GDM1 (cell line): Measurements from ENCODE around the gene SP140L.
"Not testable (repeated sequence)": the region's sequence is repeated elsewhere in the genome, so short reads cannot be mapped to it uniquely, and the experiment has no call there.

Experiments used
- DNase-seq: peaks from one replicate; lab custom pipeline; 2025; lab: John Stamatoyannopoulos, UW

The SP140L gene

DNA sequence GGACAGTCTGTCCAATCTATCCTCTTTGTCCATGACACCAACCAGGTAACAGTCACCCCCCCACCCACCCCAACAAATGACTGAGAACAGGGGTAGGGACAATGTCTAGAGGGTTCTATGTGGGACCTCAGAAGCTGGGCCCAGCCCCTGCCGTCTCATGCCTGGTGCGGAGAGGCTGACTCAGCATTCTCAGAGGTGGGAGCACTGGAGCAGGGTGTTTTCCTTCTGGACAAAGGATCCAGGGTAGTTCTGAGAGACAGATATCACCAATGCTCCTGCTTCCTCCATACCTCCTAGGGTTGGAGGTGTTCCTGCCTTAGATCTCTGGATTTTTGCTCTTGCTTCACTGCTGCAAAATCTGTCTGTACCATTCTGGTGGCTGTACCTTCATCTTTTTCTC, 55.1 kb downstream of the SP140L start:
- no peak for DNase-seq

DNA sequence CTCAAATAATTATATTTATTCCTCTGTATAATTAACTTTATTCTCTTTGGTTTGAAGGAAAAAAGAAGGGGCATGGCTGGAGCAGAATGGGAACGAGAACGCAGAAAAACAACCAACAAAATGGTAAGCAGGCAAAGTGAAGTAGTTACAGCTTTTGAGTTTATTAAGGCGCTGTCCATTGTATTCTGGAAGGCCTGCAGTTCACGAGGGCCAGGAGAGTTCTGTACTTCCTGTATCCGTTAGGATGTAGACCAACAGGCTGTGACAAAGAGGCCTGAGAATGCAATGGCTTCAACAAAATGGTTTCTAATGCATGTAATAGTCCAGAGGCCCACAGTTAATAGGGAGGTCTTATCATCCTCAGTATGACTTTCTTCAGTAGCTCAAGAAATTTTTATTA, 56.5 kb downstream of the SP140L start:
- DNase-seq: no peak

DNA sequence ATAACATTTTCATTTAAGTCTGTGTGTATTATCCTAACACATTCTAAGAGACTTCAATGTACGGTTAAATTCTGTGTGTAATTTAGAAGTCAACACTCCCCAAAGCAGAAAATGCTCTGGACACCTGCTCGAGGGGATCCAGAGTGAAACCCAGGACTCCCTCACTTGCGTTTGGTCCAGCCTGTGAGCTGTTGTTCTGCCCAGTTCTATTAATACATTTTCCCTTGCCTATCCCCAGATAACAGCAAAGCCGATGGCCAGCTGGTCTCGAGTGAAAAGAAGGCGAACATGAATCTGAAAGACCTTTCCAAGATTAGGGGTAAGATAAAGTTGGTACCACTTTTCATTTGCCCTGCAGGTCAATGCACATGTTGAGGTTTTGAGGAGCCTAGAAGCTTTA, 58.0 kb downstream of the SP140L start:
- DNase-seq: no peak

DNA sequence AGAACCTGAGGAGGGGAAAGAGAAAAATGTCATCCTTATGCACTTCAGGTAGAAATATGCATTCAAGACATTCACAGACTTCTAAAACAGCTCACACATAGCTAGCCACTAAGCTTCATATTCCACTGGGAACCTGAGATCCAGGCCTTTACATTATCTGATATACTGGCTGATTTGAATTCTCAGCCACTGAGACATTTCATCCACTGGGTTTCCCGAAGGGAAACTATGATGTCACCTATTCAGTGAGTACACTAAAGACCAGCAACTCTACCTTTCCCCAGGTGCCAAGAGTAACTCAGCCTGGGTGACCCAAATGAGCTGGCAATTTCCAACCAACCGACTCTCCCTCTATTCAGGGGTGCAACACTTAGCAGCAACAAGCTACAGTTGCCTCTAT, 67.3 kb downstream of the SP140L start:
- DNase-seq: no peak

DNA sequence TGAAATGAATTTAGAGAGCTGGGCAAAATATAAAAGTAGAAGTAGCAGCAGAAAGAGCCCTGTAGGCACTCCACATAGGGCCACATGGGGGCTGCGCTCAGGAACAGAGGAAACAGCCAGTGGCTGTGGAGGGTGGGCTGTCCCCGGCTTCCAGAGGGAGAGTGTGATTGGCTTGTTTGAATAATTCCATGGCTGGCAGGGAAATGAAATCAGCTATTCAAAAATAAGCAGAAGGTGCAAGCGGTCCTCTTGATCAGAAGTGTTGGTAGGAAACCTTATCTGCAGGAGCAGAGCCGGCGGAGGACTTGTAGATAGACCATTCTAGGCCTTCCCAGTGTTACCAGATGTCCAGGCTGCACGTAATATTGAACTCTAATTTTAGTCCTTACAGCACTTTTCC, 71.7 kb downstream of the SP140L start:
- not testable (repeated sequence) for DNase-seq

DNA sequence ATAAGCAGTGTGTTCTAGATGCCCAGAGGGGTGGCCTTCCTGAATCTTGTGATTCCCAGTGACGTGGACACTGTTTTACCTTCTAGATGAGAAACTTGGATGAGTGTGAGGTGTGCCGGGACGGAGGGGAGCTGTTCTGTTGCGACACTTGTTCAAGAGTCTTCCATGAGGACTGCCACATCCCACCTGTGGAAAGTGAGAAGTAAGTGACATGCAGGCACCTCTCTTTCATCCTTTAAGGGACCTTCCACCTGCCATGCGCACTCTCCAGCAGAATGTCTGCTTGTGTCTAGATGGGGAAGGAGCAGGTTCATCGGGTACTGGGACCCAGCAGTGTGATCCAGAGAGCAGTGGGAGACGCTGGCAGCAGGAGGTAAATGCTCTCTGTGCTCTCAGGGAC, 73.0 kb downstream of the SP140L start:
- DNase-seq: no peak

DNA sequence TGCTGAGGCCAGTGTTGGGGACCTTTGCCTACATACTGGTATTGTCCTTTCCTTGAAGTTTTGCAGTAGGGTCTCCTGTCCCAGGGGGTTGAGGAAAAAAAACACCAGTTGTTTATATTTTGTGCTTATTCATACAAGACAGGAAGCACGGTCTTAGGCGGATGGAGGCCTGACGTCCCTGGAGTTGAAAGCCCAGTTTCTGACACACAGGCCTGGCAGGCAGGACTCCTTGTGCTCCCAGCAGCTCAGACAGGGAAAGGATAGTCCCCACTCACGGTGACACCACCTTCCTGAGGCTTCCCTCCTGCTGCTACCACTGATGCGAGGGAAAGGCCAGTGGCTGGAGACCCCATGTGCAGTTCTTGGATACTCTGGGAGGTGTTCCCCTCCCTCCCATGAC, 73.5 kb downstream of the SP140L start:
- no peak for DNase-seq

DNA sequence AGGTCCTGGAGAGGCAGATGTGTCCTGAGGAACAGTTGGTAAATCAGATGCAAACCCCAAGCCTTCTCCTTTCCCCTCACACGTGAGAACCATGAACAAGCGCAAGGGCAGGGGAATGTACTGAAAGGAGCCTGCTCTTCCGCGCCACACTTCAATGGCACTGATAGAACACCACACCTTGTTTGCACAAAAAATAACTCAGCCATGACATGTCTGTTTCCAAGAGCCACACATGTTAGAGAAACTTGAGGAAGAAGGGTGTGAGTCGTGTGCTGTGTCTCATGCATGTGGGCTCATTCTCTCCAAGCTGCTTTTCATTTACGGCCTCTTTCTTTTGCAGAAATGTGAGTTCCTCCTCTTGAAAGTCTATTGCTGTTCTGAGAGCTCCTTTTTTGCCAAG, 74.0 kb downstream of the SP140L start:
- not testable (repeated sequence) for DNase-seq

DNA sequence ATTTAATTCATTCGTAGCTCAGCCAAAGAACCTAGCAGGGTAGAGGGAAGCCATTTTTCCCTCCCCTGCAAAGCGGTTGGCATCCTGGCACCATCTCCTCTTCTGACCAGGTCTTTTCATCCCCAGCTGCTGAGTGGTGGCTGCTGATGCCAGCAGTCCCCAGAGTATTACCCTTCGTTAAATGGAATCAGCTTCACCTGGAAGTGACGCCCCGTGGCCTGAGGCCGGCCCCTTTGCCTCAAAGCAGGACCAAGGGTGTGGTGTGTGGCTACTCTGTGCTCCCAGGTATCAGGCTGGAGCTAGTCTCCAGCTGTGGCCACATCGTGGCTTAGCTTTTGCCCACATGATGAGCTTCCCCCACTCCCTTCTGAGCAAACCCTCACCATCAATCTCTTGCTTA, 76.8 kb downstream of the SP140L start:
- DNase-seq: no peak

DNA sequence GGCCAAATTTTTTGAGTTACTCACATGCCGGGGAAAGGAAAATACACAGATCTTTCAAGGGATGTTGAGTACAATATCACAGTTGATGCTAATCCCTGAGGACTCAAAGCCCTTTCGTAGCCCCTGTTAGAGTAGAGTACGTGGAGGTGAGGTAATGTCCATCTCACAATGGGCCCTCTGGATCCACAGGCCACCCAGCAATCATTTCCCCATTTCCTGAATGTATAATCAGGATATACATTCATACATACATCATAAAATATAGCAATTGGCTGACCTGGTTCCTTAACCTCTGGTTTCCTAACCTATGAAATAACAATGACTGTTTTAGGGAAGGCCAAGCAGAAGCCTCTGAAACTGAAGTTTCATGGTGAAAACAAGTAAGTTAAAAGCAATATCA, 78.8 kb downstream of the SP140L start:
- DNase-seq: no peak

DNA sequence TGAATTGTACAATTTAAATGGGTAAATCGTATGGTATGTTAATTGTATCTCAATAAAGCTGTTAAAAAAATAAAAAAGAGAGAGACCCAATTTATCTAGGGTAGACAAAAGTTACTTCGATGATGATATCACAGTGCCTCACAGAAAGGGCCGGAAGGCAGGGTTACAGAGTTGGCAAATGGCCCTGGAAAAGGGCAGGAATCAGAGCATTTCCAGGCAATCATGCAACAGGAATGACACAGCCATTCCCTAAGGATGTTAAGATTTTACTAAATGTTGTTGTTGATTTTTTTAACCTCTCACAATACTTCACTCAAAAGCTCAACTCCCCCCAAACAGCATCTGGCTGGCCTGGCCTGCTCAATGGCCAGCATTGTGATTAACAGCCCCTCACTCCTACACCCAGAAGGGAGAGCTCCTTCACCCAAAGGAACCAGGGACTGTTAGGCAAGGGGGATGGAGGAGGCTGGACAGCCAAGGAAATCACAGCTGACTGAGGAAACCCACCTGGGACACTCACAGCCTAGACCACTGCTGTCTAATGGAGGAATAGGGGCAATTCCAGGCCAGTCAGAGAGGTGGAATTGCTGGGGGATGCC, 81.3 kb downstream of the SP140L start:
- DNase-seq: no peak

DNA sequence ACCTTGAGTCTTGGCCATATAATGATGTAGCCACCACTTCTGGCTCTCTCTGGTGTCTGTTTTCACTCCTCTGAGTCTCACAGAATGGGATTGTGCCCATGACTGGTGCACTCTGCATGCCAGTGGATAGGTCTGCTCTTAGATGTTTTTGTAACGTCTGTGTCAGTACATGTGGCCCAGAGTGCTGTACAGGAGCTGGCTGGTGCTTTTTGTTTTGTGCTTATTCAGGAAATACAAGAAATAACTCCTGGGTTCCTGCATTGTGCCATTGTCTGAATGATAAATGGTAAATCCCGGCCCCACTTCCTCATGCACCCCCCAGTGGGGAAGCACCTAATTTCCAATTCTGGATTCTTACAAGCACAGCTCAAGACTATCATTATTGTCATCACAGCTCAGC, 82.3 kb downstream of the SP140L start:
- not testable (repeated sequence) for DNase-seq

DNA sequence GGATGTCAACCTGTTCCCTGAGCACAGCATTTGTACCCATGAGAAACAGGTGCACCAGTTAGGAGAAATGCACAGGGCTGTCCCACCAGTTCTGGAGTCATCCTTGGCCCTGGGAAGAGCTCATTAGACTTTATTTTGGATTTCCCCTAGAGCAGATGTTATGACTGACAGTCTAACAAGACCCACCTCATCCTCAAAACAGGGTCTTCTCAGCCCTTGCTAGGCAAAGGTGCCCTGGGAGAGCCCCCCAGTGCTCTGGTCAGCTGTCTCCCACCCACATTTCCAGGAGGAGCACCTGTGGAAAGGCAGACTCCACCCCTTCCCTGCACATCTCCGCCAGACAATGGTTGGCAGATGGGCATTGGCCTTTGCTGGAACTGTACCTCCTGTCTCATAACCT, 83.3 kb downstream of the SP140L start:
- DNase-seq: no peak

DNA sequence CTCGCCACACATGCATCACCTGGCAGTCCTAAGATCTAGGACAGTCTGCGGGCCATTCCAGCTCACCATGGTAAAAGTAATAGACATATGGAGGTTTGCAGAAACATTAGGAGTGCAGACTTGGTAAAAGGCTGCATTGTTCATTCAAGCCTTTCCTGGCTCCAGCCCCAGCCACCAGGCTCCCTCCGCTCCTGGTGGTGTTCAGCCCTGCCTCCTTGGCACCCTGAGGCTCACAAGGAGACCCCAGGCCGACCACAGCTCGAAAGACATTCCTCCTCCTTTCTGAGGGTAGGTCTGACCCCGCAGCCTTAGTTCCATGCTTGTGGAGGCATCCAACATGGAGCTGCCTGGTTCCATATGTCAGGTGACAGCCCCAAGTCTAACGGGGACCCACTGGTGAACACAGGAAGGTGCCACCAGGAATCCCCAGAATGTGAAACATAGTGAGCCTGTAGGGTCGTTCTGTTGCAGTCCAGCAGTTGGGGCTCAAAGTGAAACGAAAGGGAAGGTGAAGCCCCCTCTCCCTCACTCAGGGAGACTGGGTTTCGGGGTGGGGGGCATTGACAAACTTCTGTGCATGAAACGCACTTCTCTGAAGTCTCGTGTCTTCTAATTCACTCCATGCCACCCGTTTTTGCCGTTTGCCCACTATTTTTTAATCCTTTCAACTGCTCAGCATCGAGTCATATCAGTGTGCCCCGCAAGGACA, 84.0 kb downstream of the SP140L start:
- DNase-seq: no peak

DNA sequence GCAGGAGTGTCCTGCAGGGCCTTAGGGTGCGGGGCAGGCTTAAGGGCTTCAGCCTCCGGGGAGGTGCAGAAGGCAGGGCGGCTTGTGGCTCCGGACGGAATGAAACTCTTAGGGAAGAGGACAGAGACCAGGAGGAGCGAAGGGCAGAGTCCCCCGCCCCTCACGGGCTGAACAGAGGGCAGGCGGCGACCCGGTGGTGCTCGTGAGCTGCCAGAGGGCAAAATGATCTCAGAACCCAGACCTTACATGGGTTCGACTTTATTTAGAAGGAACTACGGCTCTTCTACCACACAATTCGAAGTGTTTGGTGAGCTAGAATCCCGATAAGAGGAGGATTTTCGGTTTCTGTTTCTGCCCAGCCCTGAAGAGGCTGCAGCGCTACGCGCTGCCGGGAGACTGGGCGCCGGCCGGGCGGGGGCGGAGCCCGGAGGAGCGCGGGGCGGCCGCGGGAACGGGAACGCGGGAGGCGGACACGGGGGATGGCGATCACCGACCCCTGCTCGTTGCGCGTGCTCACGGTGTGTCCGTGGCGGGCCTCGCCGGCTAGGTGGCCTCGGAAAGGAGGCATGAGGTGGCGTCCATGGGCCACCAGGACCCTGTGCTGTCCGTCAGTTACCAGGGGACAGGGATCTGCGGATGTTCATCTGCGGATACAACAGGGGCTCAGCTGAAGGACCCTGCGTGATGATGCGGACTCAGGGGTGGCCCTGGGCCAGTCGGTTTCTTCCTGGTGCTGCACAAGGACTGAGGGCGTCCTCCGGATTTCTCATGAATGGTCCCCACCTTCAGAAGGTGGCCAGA, 84.8 kb downstream of the SP140L start:
- peak; percentile 37 for DNase-seq

DNA sequence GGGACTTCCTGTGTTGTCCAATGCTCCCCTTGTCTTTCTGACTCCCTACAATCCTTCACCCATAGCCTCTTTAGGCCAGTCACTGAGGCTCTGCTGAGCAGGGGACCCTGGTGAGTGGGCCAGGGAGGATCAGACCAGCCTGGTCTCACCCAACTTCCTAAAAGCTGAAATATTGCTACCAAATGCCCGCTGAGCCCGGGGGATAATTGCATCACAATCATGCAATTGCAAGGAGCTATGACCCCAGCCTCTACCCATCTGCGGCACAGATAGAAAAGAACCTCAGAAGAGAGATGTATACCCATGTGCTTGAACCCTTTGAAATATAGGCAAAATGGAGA, 85.3 kb downstream of the SP140L start:
- DNase-seq: no peak

DNA sequence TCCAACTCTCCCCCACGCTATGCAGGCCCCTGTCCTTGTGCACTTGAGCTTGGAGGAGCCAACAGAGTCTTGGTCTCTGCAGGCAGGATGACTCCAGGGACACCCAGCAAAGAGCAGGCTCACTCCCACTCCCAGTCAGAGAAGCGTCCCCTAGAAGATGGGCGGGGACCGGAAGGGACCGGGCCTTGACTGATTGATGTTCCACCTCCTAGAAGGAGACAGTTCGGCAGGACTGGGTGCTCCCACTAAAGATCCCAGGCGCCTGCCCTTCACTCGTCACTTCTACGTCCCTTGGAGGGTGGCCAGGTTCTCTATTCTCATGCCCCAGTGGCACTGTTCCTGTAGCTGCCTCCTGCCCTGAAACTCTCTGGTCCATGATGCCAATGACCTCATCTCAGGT, 85.9 kb downstream of the SP140L start:
- no peak for DNase-seq

DNA sequence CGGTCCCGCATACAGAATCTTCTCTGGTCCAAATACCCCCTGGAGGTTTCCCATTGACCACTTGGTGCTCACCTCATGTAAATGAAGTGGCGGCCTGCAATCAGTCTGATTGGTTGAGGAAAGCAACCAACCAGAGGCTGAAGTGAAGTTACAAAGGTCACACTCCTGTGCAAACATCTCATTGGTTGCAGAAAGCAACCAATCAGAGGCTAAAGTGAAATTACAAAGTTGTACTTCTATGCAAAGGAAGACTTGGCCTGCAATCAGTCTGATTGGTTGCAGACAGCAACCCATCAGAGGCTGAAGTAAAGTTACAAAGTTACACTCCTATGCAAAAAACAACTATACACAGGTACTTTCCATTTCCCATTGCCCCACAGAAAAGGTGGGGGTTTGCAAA, 86.5 kb downstream of the SP140L start:
- DNase-seq: no peak

DNA sequence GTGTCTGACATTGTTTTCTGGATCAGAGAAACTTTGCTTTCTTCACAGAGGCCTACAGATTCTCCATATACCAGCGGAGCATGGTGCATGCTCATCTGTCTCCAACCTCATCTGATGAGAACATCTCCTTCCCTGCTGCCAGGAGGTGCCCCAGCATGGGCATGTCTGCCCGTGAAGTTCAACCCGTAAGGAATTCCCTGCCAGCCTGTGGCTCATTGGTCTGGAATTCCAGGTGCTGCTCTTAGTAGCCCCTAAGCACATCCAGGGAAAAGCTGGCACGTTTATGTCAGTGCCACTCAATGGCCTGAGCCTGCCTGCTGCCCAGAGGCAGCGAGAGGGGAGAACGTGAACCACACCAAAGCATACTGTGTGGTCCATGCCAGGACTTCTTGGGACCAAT, 87.3 kb downstream of the SP140L start:
- no peak for DNase-seq

DNA sequence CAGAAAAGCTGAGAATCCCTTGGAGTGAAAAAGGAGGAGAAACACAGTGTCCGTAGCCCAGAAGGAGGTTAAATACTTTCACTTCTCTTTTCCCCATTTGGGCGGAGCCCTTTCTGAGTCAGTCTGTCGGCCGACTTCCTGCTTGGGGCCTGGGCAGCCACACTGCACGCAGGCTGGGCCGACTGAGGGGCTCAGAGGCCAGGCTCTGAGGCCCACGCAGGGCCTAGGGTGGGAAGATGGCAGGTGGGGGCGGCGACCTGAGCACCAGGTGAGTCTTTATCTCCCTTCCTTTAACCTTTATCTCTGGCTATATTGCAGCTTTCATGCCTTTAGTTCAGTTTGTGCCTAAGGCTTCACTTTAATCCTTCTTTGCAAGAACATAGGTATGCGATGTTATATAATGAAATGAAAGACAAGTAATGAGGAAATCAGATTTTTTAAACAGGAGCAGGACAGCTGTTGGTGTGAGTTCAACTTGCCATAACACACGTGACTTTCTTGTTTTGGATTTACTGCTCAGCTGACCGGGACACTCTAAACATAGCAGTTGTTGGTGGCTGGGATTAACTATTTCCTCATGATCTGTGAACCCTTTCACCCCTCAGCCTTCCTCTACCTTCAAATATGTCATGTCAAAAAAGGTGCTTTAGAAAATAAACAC, 89.2 kb downstream of the SP140L start, which contains the start of gene SP100:
Gene SP100 (plus strand): TSS at position 141 of the 661 bp plus-strand sequence. CDS start 96 bp downstream, at position 237.
- DNase-seq: peak; percentile 73

DNA sequence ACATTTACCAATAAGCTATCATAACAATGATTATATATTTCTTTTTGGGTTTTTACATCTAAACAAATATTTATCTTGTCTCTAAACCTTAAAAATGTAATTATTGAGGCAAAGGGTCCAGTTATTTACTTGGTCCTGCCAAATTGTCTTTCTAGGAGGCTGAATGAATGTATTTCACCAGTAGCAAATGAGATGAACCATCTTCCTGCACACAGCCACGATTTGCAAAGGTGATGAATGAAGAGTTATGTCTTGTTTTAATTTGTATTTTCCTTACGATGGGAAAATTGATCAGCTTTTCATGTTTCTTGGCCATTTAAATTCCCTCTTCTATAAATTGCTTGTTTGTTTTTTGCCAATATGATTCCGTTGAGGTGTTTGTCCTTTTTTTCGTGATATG, 90.4 kb downstream of the SP140L start:
- DNase-seq: no peak

DNA sequence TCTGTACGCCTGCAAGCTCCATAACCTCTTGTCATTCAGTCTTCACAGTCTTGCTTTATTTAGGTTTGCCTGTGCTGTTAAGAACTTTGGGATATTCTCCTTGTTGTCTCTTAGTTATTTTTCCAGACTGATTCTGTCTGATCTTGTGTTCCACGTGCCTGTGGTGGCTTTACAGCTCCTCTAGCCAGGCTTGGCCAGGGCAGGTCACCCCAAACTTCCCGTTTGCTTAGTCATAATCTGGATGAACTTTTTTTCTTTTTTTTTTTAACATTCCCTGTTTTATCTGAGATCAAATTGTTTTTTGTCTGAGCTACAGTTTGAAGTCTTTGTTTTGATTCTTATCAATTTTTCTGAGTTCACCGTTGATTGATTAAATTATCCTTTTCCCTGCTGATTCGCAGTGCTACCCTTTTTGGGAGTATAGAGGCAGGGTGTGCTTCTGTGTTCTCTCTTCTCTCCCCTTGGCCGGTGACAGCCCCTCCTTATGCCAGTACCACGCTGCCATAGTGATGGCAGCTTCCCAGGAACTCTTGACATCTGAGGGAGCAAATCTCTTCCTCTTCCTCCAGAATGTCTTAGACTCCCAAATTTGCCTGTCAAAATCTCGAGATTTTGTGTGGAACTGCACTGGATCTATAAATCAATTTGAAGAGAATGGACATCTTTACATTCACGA, 91.5 kb downstream of the SP140L start:
- DNase-seq: no peak
